Measurements from ENCODE around the gene DIDO1. TPM values are rescaled to one million over a fixed set of nuclear protein-coding genes. Genes with fewer than 3 reads are reported as not detected.

DIDO1 gene
- total RNA-seq, 2 donors from 2014 or later = 53.5 to 68.3 TPM

DNA sequence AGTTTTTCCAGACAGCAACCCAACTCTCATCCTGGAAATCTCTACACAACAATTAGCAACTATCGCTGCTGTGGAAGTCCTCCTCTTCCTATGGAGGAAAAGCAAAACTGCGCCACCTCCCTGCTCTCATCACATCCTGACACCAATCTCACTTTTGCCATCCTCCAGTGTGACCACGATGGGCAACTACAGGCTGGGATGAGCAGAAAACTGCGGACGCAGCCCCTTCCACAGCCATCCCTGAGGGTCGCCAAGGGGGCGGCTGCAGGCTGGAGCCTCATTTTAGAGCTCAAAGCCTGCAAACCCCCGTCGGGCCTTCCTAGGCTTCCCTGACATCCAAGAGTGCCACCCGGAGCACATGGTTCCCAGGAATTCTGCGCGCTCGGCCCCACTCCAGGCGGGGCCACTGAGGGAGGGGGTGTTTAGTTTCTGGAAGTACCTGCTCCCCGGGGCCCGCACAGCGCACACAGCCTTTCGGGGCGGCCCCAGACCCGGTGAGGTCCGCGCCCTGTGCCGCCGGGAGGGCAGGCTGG lies 65.8 kb downstream of the DIDO1 start:
- H3K36me3 Mint-ChIP-seq (ENCODE audit: low read depth) = peaks cover 10% of the 10 kb centered on the region
- H3K9ac ChIP-seq (ENCODE audit: extremely low read depth, low read length, poor library complexity, severe bottlenecking) = no peak overlapping the region
- 10 to 14% methylated on average over 8 to 24 of the region's 24 CpGs for WGBS, 2 experiments (ENCODE audit: insufficient coverage in 1 of 2, insufficient read length in 1 of 2)
- peak; percentile 58 for DNase-seq
- H3K9me3 Mint-ChIP-seq = peaks cover 10% of the 10 kb centered on the region
- TF ChIP-seq, protein P1, sequence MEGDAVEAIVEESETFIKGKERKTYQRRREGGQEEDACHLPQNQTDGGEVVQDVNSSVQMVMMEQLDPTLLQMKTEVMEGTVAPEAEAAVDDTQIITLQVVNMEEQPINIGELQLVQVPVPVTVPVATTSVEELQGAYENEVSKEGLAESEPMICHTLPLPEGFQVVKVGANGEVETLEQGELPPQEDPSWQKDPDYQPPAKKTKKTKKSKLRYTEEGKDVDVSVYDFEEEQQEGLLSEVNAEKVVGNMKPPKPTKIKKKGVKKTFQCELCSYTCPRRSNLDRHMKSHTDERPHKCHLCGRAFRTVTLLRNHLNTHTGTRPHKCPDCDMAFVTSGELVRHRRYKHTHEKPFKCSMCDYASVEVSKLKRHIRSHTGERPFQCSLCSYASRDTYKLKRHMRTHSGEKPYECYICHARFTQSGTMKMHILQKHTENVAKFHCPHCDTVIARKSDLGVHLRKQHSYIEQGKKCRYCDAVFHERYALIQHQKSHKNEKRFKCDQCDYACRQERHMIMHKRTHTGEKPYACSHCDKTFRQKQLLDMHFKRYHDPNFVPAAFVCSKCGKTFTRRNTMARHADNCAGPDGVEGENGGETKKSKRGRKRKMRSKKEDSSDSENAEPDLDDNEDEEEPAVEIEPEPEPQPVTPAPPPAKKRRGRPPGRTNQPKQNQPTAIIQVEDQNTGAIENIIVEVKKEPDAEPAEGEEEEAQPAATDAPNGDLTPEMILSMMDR (conservative IDR thresholded peaks at IDR 0.05) = no peak
- H3K36me3 ChIP-seq (ENCODE audit: control insufficient read depth, insufficient read depth, low read length) = peaks cover 11% of the 10 kb centered on the region
- peaks cover 5% of the 10 kb centered on the region for H3K9me3 ChIP-seq (ENCODE audit: control insufficient read depth, low read length)
- no peaks in the 10 kb centered on the region for H3K27me3 ChIP-seq (ENCODE audit: control insufficient read depth, insufficient read depth, low read length, poor library complexity, severe bottlenecking)
- no peak overlapping the region for H3K27ac ChIP-seq (ENCODE audit: low read depth, low read length)
- peak overlapping the region; percentile 65 for H3K4me3 Mint-ChIP-seq
- H3K4me3 ChIP-seq (ENCODE audit: low read length) = peak overlapping the region; percentile 79
- H3K4me1 Mint-ChIP-seq = peaks cover 7% of the 10 kb centered on the region
- H3K27me3 Mint-ChIP-seq (ENCODE audit: insufficient read depth) = peaks cover 8% of the 10 kb centered on the region
- no peaks in the 10 kb centered on the region for H3K4me1 ChIP-seq (ENCODE audit: control insufficient read depth, insufficient read depth, low read length)
- H3K27ac Mint-ChIP-seq = no peak overlapping the region

DNA sequence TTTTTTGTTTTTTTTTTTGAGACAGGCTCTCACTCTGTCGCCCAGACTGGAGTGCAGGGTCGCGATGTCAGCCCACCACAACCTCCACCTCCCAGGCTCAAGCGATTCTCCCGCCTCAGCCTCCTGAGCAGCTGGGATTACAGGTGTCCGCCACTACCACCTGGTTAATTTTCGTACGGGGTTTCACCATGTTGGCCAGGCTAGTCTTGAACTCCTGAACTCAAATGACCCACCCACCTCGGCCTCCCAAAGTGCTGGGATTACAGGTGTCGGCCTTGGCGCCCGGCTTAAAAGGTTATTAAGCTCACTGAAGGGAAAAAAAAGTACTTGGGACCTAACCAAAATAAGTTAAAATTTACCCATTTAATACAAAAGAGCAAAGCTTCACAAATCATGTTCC lies 66.6 kb downstream of the DIDO1 start:
- no peak overlapping the region for H3K27ac ChIP-seq (ENCODE audit: low read depth, low read length)
- peaks cover 19% of the 10 kb centered on the region for H3K36me3 ChIP-seq (ENCODE audit: control insufficient read depth, insufficient read depth, low read length)
- H3K9me3 Mint-ChIP-seq = peaks cover 9% of the 10 kb centered on the region
- peak overlapping the region; percentile 79 for H3K4me3 ChIP-seq (ENCODE audit: low read length)
- H3K27me3 Mint-ChIP-seq (ENCODE audit: insufficient read depth) = peaks cover 8% of the 10 kb centered on the region
- peaks cover 7% of the 10 kb centered on the region for H3K4me1 Mint-ChIP-seq
- no peaks in the 10 kb centered on the region for H3K4me1 ChIP-seq (ENCODE audit: control insufficient read depth, insufficient read depth, low read length)
- no peak overlapping the region for H3K27ac Mint-ChIP-seq
- H3K27me3 ChIP-seq (ENCODE audit: control insufficient read depth, insufficient read depth, low read length, poor library complexity, severe bottlenecking) = no peaks in the 10 kb centered on the region
- 89 to 94% methylated on average over 9 to 12 of the region's 12 CpGs for WGBS, 2 experiments (ENCODE audit: insufficient coverage in 1 of 2, insufficient read length in 1 of 2)
- peaks cover 5% of the 10 kb centered on the region for H3K9me3 ChIP-seq (ENCODE audit: control insufficient read depth, low read length)
- no peak overlapping the region for H3K9ac ChIP-seq (ENCODE audit: extremely low read depth, low read length, poor library complexity, severe bottlenecking)
- peak overlapping the region; percentile 65 for H3K4me3 Mint-ChIP-seq
- TF ChIP-seq, protein P1 (conservative IDR thresholded peaks at IDR 0.05) = no peak
- peaks cover 16% of the 10 kb centered on the region for H3K36me3 Mint-ChIP-seq (ENCODE audit: low read depth)
- DNase-seq = no peak

DNA sequence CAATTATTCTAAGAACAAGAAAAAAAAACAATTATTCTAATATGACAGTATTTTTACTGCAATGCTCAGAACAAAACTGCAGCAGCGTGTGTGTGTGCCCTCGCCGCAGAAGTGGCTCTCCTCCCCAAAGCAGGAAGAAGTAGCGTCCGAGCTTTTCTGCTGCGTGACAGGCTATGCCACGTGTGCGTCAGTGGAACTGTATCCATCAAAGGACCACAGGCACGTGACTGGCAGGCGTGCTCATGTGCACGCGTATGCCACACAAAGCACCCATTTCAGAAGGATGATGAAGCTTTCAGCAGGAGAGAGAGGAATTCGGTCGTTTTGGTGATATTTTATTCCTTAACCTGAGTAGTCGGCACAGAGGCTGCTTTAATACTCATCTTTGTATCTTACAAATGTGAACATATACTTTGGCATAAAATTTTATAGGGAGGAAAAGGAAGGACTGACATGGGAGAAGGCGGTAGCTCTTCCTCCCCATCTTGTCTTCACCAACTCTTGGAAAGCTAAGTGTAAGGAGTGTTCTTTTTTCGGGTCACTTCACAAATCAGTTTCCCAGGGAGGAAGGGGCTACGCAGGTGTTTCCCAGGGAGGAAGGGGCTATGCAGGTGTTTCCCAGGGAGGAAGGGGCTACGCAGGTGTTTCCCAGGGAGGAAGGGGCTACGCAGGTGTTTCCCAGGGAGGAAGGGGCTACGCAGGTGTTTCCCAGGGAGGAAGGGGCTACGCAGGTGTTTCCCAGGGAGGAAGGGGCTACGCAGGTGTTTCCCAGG lies 68.1 kb downstream of the DIDO1 start:
- Histone ChIP-seq H3K9me3 (ENCODE audit: control insufficient read depth, low read length) (no peaks in the 10 kb centered on the region), H3K9ac (ENCODE audit: extremely low read depth, low read length, poor library complexity, severe bottlenecking) (no peak overlapping the region), H3K4me3 (ENCODE audit: low read length) (no peak overlapping the region), H3K27ac (ENCODE audit: low read depth, low read length) (no peak overlapping the region), H3K36me3 (ENCODE audit: control insufficient read depth, insufficient read depth, low read length) (peaks cover 33% of the 10 kb centered on the region), H3K4me1 (ENCODE audit: control insufficient read depth, insufficient read depth, low read length) (no peaks in the 10 kb centered on the region), H3K27me3 (ENCODE audit: control insufficient read depth, insufficient read depth, low read length, poor library complexity, severe bottlenecking) (no peaks in the 10 kb centered on the region)
- 93 to 98% methylated on average over 9 to 17 of the region's 23 CpGs for WGBS, 2 experiments (ENCODE audit: insufficient coverage in 1 of 2, insufficient read length in 1 of 2)
- peaks cover 4% of the 10 kb centered on the region for H3K9me3 Mint-ChIP-seq
- TF ChIP-seq, protein P1 (conservative IDR thresholded peaks at IDR 0.05) = no peak
- DNase-seq = no peak
- peaks cover 30% of the 10 kb centered on the region for H3K36me3 Mint-ChIP-seq (ENCODE audit: low read depth)
- H3K27me3 Mint-ChIP-seq (ENCODE audit: insufficient read depth) = peaks cover 8% of the 10 kb centered on the region
- no peak overlapping the region for H3K27ac Mint-ChIP-seq
- H3K4me1 Mint-ChIP-seq = peaks cover 7% of the 10 kb centered on the region
- H3K4me3 Mint-ChIP-seq = no peak overlapping the region
